ENCODE measurements around the gene ARID1B.

DNA sequence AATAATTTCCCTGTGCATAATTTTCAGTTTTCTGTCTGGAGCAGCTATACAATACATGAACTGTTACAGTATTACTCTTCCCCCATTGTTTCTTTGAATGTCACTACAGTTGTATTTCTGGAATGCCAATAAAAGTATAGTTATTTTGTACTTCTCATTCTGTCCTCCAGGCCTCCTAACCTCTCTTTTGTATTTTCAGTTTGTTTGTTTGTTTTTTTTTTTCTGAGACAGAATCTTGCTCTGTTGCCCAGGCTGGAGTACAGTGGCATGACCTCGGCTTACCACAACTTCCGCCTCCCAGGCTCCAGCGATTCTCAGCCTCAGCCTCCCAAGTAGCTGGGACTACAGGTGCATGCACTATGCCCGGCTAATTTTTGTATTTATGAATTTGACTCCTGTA is 16.8 kb upstream of the ARID1B start:
- TF ChIP-seq ZNF133 (tag by site-specific recombination; IDR thresholded peaks at IDR 0.05) (no peak), GFI1B (tag by site-specific recombination; IDR thresholded peaks at IDR 0.05) (no peak), ZBTB26 (tag by site-specific recombination; optimal IDR thresholded peaks at IDR 0.05) (no peak)
- TF ChIP-seq, protein P1, sequence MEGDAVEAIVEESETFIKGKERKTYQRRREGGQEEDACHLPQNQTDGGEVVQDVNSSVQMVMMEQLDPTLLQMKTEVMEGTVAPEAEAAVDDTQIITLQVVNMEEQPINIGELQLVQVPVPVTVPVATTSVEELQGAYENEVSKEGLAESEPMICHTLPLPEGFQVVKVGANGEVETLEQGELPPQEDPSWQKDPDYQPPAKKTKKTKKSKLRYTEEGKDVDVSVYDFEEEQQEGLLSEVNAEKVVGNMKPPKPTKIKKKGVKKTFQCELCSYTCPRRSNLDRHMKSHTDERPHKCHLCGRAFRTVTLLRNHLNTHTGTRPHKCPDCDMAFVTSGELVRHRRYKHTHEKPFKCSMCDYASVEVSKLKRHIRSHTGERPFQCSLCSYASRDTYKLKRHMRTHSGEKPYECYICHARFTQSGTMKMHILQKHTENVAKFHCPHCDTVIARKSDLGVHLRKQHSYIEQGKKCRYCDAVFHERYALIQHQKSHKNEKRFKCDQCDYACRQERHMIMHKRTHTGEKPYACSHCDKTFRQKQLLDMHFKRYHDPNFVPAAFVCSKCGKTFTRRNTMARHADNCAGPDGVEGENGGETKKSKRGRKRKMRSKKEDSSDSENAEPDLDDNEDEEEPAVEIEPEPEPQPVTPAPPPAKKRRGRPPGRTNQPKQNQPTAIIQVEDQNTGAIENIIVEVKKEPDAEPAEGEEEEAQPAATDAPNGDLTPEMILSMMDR (tag by site-specific recombination; IDR thresholded peaks at IDR 0.05), result no peak

Measured in HEK293 (cell line).